ENCODE data around the gene ADAMTS5. TPM values are rescaled to one million over a fixed set of nuclear protein-coding genes. Genes with fewer than 3 reads are reported as not detected.

Gene ADAMTS5
- total RNA-seq (2014; rRNA removed; shearing (Covaris generic)) = not detected in 2 replicates
- polyA plus RNA-seq (2014; cell fraction: nucleus; rRNA removed) = not detected in 2 replicates

GRCh38 chr21:26967062-26967913 is at the start of gene ADAMTS5:
Gene ADAMTS5 (minus strand): TSS chr21:26967088. CDS start chr21:26966391, 697 bp downstream.
- DNase-seq (ENCODE audit: extremely low read depth, low read depth) = no peak

- no peak for DNase-seq (ENCODE audit: extremely low read depth, low read depth)
Measured at GRCh38 chr21:27001526-27001925, 34.6 kb upstream of the ADAMTS5 start.

DNA sequence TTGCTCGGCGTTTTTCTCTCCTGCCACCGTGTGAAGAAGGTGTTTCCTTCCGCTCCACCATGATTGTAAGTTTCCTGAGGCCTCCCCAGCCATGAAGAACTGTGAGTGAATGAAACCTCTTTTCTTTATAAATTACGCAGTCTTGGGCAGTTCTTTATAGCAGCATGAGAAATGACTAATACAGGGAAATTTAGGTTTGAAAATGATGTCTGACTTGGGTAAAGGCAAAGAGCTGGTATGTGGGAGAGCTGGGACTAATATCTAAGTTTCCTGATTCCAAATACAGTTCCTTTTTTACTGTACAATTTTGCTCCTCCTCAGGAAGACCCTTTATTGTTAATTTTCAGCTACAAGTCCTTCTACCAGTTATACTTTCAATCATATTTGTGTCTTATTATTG is 16.7 kb upstream of the ADAMTS5 start:
- DNase-seq (ENCODE audit: extremely low read depth, low read depth) = no peak

GRCh38 chr21:26982767-26983166 is 15.9 kb upstream of the ADAMTS5 start:
- no peak for DNase-seq (ENCODE audit: extremely low read depth, low read depth)

DNA sequence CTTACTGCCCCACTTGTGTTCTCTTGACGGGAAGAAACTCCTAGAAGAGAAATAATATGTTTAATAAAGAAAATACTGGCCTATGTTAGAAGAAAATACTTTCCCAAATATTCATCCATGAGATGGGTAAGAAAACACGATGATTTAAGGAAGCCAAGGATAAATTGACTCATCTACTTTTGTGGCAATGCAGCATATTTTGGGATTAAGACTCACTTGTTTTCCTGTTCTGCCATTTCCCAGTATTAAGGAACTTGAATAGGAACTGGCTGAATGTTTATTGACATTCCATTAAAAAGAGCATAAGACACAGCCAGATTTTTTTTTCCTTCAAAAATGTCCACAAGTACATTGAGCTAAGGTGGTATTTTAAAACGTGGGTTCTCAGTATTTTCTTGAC is 10.9 kb upstream of the ADAMTS5 start:
- DNase-seq (ENCODE audit: extremely low read depth, low read depth) = no peak

DNA sequence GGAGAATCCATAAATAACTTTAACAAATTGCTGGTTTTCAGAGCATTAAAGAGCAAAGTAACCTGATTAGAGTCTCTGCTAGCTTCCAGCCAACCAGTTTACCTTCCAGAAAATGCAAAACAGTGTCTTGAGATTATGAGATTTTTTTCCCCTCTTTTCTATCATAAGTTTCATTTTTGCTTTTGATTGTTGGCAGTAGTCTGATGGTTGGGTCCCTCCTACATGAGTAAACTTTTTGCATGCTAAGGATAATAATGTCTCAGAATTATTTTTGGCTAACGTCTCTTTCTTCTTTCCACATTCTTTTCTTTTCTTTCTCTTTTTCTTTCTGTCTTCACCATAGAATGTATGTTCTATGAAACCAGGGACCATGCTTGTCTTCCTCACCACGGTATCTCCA is 6.3 kb upstream of the ADAMTS5 start:
- DNase-seq (ENCODE audit: extremely low read depth, low read depth) = no peak

GRCh38 chr21:26972192-26972591 is 5.3 kb upstream of the ADAMTS5 start:
- DNase-seq (ENCODE audit: extremely low read depth, low read depth) = no peak

- DNase-seq (ENCODE audit: extremely low read depth, low read depth) = no peak
Measured at GRCh38 chr21:26969971-26970725, 3.3 kb upstream of the ADAMTS5 start.

DNA sequence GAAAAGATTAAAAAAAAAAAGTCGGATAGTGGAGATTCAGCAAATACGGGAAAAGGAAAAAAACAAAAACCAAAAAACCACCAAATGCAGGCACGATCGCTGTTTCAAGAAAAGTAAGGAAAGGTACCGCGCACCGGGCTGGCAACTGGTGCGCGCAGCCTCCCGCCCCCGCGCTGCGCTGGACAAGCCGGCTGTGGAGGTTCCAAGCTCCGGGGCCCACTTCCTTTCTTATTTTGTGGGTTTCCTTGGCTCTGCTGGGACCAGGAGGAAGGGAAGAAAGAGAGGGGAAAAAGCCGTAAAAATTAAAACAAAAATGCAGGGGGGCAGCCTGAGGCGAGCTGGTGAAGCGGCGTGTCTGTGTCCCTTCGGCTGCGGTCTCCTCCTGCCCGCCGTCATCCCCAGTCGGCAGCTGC is 233 bp downstream of the ADAMTS5 start:
- DNase-seq (ENCODE audit: extremely low read depth, low read depth) = no peak

DNA sequence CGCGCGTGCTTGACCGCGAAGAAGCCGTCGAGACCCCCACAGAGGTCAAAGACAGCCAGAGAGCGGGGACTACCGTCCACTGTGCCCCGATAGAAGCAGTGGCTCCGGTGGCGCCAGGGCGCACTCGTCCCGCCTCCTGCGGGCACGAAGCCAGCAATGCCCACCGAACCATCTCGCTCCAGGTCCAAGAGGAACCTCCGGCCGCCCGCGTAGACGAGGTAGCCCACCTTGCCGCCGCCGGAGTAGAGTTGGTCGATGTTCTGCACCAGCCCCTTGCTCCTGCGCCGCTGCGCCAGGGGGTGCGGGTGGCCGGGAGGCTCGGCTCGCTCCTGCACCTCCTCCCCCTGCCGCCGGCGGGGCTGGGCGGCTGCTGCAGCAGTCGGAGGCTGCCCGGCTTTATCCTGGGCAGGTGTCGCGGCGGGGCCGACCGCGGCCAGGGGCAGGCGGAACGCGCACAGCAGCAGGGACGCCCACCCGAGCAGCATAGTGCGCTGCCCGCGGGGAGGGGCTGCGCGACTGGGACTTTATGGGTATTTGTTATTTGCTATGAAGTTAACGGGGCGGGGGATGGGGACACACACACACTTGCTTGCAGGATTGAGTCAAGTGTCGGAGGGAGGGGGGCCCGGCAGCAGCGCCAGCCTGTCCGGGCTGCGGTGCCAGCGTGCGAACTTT is 844 bp downstream of the ADAMTS5 start:
- no peak for DNase-seq (ENCODE audit: extremely low read depth, low read depth)

DNA sequence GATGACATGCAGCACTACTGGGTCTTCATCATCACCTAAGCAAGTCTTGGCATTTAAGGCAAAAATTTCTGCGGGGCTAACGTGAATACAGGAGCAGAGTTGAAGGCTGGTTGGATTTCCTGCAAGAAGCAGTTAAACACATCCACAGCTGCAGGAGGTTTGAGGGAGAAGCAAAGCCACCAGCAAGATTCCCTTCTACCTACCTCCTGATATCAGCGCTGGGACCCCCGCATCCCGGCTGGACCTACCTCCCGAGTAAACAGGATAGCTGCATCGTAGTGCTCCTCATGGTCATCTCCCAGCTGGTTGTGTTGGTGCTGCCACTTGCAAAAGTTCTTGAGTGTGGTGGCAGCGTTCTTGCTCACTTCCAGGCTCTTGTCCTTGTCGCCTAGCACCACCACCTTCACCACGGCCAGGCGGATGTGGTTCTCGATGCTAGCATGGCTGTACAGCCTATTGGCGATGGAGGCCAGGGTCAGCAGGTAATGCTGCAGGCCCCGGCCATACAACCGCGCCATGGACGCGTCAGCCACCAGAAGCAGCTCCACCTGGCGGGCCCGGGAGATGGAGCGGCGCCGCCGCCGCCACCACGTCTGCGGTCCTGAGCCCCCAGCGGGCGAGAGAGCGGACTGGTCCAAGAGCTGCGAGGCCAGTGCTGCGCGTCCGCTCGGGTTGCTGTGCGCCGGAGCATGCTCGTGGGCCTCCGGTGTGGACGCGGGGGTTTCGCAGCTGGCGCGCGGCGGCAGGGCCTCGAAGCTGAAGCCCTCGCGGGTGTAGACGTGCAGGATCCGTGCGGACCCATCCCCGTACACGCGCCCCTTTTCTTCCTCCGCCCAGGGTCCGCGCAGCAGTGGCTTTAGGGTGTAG is 1.6 kb downstream of the ADAMTS5 start:
- no peak for DNase-seq (ENCODE audit: extremely low read depth, low read depth)

DNA sequence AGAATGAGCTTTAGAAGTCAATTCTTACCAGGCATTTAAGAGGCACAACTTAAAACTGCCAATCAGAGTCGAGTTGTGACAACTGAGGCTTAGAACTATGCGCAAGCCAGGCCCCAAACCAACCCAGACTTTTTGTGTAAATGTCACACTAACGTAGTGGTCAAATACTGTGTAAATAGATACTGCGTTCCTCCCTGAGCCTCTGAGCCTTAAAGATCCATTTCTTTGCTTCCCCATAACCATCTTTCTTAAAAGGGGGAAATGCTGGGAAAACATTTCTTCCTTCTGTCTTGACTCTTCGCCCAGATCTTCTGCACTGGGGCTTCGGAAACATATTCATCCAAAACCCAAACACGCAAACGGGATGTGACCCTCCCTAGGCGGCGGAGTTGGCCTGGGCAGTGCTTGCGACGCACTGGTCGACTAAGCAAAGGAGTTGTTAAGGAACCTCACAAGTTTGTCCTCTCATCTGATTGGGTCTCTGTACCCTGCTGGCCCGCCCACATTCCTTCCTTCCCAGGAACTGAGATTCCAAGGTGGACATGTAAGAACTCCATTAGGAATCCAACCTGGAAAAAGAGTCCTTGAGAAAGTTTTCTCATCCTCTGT is 2.6 kb downstream of the ADAMTS5 start:
- no peak for DNase-seq (ENCODE audit: extremely low read depth, low read depth)

DNA sequence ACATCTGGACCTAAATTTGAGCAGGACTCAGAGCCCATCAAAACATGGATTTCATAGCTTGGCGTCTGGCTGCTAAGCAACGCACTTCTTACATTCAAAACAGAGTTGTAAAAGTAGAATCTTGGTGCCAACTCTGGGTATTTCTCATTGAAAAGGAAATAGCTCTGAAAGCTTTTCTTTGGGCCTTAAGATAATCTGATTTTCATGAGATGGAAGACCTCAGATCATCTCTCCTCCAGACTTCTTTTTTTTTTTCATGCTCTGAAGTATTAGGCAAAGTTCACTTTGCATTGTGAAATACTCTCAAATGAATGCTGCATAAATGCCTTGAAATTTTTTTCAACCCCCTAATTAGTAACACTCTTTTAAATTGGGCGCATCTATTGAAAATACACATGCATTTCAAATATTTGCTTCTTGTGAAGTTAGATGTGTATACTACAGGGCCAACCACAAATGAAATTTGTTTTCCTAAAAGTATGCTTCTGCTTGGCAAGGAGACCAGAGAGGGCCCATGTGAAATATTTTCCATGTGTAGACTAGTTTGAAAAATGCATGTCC is 4.2 kb downstream of the ADAMTS5 start:
- no peak for DNase-seq (ENCODE audit: extremely low read depth, low read depth)

DNA sequence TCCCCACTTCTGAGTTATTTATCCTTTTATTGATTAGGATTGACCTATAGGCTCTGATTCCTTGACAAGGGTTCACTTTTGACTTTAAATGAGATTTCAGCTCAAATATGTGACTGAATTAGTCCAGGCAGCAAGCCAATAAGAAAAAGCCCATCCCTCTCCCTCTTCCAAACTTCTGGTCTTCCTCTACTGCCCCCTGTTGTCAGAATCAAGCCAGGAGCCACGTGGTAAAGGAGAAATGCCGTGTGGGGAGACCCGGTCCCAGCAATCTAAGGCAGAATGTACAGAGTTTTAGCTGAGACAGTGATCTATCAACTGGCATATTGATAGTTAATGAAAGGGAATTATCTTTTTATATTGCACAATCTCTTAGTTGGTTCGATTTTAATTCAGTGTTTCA is 5.2 kb downstream of the ADAMTS5 start:
- peak; percentile 1 for DNase-seq (ENCODE audit: extremely low read depth, low read depth)

GRCh38 chr21:26958788-26959187 is 8.1 kb downstream of the ADAMTS5 start:
- no peak for DNase-seq (ENCODE audit: extremely low read depth, low read depth)

DNA sequence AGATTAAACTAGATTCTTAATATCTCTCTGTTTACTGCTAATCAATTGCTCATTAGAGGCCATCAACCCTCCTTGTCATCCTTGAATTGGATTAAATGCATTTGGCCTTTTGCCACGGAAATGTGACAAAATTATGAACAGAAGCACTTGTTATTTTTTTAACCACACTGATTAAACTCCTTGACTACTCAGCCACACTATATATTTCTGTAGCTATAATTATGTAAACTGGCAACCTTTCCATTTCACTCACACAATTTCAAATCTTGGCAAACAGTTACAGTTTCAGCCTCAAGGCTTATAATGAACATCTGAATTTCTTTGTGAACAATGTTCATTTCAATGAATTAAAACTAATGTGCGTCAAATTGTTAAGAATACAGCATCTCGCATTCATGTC is 10.1 kb downstream of the ADAMTS5 start:
- no peak for DNase-seq (ENCODE audit: extremely low read depth, low read depth)

- no peak for DNase-seq (ENCODE audit: extremely low read depth, low read depth)
Measured at GRCh38 chr21:26956216-26956615, 10.7 kb downstream of the ADAMTS5 start.

DNA sequence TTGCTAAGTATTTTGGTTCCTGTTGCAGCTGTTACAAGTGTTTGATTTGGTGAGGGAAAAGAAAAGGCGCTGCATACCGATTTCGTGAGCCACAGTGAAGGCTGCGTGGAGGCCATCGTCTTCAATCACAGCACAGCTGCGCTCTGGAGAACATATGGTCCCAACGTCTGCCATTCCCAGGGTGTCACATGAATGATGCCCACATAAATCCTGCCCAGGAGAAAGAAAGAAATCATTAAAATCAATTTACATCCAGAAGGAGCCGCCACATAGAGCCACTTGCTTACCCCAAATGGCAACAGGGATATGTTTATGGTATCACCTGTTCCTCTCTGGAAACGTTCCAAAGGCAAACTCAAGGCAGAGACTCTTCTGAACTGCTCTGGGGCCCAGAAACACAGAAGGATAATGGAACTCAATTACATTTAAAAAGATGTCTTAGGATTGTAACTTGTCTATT is 12.2 kb downstream of the ADAMTS5 start:
- no peak for DNase-seq (ENCODE audit: extremely low read depth, low read depth)

DNA sequence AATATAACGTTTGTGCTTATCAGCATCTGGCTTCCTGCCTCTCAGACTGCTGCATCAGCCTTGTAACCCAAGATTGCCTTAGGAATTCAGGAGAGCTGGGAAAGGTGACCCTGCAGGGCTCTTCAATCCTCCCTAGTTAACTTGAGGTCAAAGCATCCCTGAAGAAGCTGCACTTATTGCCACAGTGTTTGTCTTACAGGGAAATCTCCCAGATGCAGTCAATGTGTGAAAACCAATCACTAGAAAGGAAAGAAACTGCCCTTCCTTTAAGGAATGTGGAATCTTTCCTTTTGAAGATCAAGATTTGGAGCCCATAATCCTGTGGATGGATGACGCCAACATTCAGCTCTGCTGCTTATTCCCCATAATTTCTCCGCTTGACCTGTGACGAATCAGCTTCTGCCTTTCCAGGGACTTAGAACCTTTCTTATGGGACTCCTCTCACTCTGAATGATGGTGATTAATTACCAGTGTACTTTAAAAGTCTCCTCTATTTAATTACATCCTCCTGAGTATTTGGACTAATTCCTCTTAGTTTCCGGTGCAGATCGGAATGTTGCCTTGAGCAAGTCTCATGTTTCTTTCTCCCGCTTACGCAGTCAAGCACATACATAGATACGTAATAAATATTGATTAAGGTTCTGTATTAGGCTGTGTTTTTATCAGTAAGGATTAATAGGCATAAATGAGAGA is 14.4 kb downstream of the ADAMTS5 start:
- DNase-seq (ENCODE audit: extremely low read depth, low read depth) = no peak
